Neural cell (in vitro differentiated cells): ENCODE measurements around the gene COP1. TPM values are rescaled to one million over a fixed set of nuclear protein-coding genes. Genes with fewer than 3 reads are reported as not detected.

Experiments
- H2AFZ ChIP-seq: fragments of 200-600, 300-800 bp; sonication (generic), shearing (Covaris generic); 2 replicates; pipeline ENCODE4 v1.6.0; 2014; ENCODE audit warnings: low read depth, mild to moderate bottlenecking, antibody characterized with exemption, low read length, moderate library complexity
- H3F3A ChIP-seq: fragments of 200-600 bp; shearing (Covaris generic); 2 replicates; pipeline ENCODE4 v1.6.1; 2016; ENCODE audit warnings: mild to moderate bottlenecking, moderate library complexity, mixed read lengths, antibody characterized with exemption, low read length; ENCODE audit not compliant: insufficient read depth, poor library complexity, severe bottlenecking
- H3K27ac ChIP-seq: fragments of 200-600, 300-800 bp; sonication (generic), shearing (Covaris generic); 2 replicates; pipeline ENCODE4 v1.5.1; 2014; ENCODE audit warnings: mild to moderate bottlenecking, low read length, moderate library complexity
- H3K27me3 ChIP-seq: fragments of 300-800, 200-600 bp; sonication (generic), shearing (Covaris generic); 2 replicates; pipeline ENCODE4 v1.6.0; 2014; ENCODE audit warnings: mild to moderate bottlenecking, low read depth, low read length, moderate library complexity; ENCODE audit not compliant: insufficient read depth
- H3K36me3 ChIP-seq: fragments of 300-800, 200-600 bp; sonication (generic), shearing (Covaris generic); 2 replicates; pipeline ENCODE4 v1.5.1; 2014; ENCODE audit warnings: mild to moderate bottlenecking, antibody characterized with exemption, low read length, moderate library complexity; ENCODE audit not compliant: insufficient read depth
- H3K4me2 ChIP-seq: fragments of 300-800, 200-600 bp; sonication (generic), shearing (Covaris generic); 2 replicates; pipeline ENCODE4 v1.6.0; 2014; ENCODE audit warnings: mild to moderate bottlenecking, low read length
- H3K4me3 ChIP-seq: fragments of 300-800, 200-600 bp; sonication (generic), shearing (Covaris generic); 2 replicates; pipeline ENCODE4 v1.5.1; 2014; ENCODE audit warnings: mild to moderate bottlenecking, low read length, moderate library complexity
- H3K79me2 ChIP-seq: fragments of 200-600 bp; shearing (Covaris generic); replicated peaks from 2 replicates; pipeline ENCODE4 v1.6.0; 2014; ENCODE audit warnings: mild to moderate bottlenecking, low read length, moderate library complexity; ENCODE audit not compliant: insufficient read depth
- H3K9ac ChIP-seq: fragments of 300-800, 200-600 bp; sonication (generic), shearing (Covaris generic); 2 replicates; pipeline ENCODE4 v1.6.1; 2016; ENCODE audit warnings: mild to moderate bottlenecking, low read length, mixed read lengths
- H3K9me2 ChIP-seq: fragments of 200-600 bp; shearing (Covaris generic); 2 replicates; pipeline ENCODE4 v1.6.1; 2016; ENCODE audit warnings: mild to moderate bottlenecking, low read length, mixed read lengths; ENCODE audit not compliant: insufficient read depth
- H3K9me3 ChIP-seq: fragments of 200-600, 300-800 bp; sonication (generic), shearing (Covaris generic); 2 replicates; pipeline ENCODE4 v1.6.1; 2016; ENCODE audit warnings: mild to moderate bottlenecking, mixed run types, low read length, moderate library complexity, mixed read lengths
- H4K20me1 ChIP-seq: fragments of 200-600 bp; shearing (Covaris generic); 2 replicates; pipeline ENCODE4 v1.6.1; 2016; ENCODE audit warnings: mild to moderate bottlenecking, mixed run types; ENCODE audit not compliant: insufficient read depth
- CTCF ChIP-seq: fragments of 450-650 bp; IDR thresholded peaks from 2 replicates; pipeline ENCODE4 v1.5.1; 2014; ENCODE audit warnings: antibody characterized with exemption, mild to moderate bottlenecking, moderate library complexity; ENCODE audit not compliant: poor library complexity, severe bottlenecking
- EP300 ChIP-seq: fragments of 450-650 bp; conservative IDR thresholded peaks from 2 replicates; pipeline ENCODE4 v1.6.1; 2014; ENCODE audit warnings: antibody characterized with exemption, mild to moderate bottlenecking, moderate library complexity; ENCODE audit not compliant: poor library complexity, severe bottlenecking
- EZH2 ChIP-seq: fragments of 200-600, 300-800 bp; shearing (Covaris generic), sonication (generic); IDR thresholded peaks from 2 replicates; pipeline ENCODE4 v1.6.1; 2014; ENCODE audit warnings: antibody characterized with exemption, low read length, borderline replicate concordance, mild to moderate bottlenecking; ENCODE audit not compliant: insufficient read depth, poor library complexity, severe bottlenecking
- MXI1 ChIP-seq: fragments of 450-650 bp; conservative IDR thresholded peaks from 2 replicates; pipeline ENCODE4 v1.6.1; 2014; ENCODE audit warnings: antibody characterized with exemption, mild to moderate bottlenecking; ENCODE audit not compliant: poor library complexity, severe bottlenecking
- RAD21 ChIP-seq: fragments of 450-650 bp; conservative IDR thresholded peaks from 2 replicates; pipeline ENCODE4 v1.6.1; 2014; ENCODE audit warnings: antibody characterized with exemption, mild to moderate bottlenecking, moderate library complexity
- REST ChIP-seq: IDR thresholded peaks from 2 replicates; pipeline ENCODE4 v1.6.1; 2012; ENCODE audit warnings: borderline replicate concordance
- SMC3 ChIP-seq: fragments of 450-650 bp; conservative IDR thresholded peaks from 2 replicates; pipeline ENCODE4 v1.6.1; 2014; ENCODE audit warnings: antibody characterized with exemption, mild to moderate bottlenecking, moderate library complexity; ENCODE audit not compliant: poor library complexity
- TAF1 ChIP-seq: IDR thresholded peaks from 2 replicates; pipeline ENCODE4 v1.6.1; 2012; ENCODE audit warnings: low read depth
- polyA plus RNA-seq: library from polyadenylated mRNA; depleted of rRNA; stranded (reverse); fragments of >200 nt; gene quantifications from 2 replicates; pipeline ENCODE4 v1.2.3, GENCODE V29; 2014

Gene COP1
- polyA plus RNA-seq, 1 donor from 2014 or later = 72.3 TPM

GRCh38 chr1:176032040-176032645, 174.9 kb downstream of the COP1 start:
- Histone ChIP-seq H3K9me2 (no peaks in the 10 kb centered on the region), H3K27ac (no peak overlapping the region), H4K20me1 (no peaks in the 10 kb centered on the region), H3K4me3 (no peak overlapping the region), H3K9ac (no peak overlapping the region), H3K4me2 (no peak overlapping the region), H3K79me2 (peaks cover 3% of the 10 kb centered on the region), H3K36me3 (no peaks in the 10 kb centered on the region), H2AFZ (no peak overlapping the region), H3K27me3 (no peaks in the 10 kb centered on the region), H3F3A (no peaks in the 10 kb centered on the region), H3K9me3 (no peaks in the 10 kb centered on the region)
- TF ChIP-seq MXI1 = no peak
- TF ChIP-seq CTCF = no peak
- no peak for TF ChIP-seq REST
- no peak for TF ChIP-seq EZH2
- TF ChIP-seq TAF1 = no peak
- TF ChIP-seq SMC3 = no peak

- TF ChIP-seq EP300 (no peak), CTCF (no peak), RAD21 (no peak), REST (no peak), EZH2 (no peak)
- no peak overlapping the region for H3K4me3 ChIP-seq
- no peaks in the 10 kb centered on the region for H3K9me2 ChIP-seq
- no peak overlapping the region for H3K27ac ChIP-seq
- no peaks in the 10 kb centered on the region for H3K79me2 ChIP-seq
- no peaks in the 10 kb centered on the region for H4K20me1 ChIP-seq
- no peak overlapping the region for H2AFZ ChIP-seq
- H3K9ac ChIP-seq = no peak overlapping the region
- H3F3A ChIP-seq = no peaks in the 10 kb centered on the region
- no peak overlapping the region for H3K4me2 ChIP-seq
- H3K36me3 ChIP-seq = no peaks in the 10 kb centered on the region
- no peaks in the 10 kb centered on the region for H3K9me3 ChIP-seq
- H3K27me3 ChIP-seq = no peaks in the 10 kb centered on the region
Measured at GRCh38 chr1:176029609-176030008, 177.5 kb downstream of the COP1 start.
